C4-2B (cell line): ENCODE measurements around the gene USH1G.

Experiments used
- H3K27ac ChIP-seq: fragments of 450-650 bp; 2 replicates; pipeline ENCODE4 v1.5.1; 2017
- CTCF ChIP-seq: fragments of 450-650 bp; conservative IDR thresholded peaks from 2 replicates; pipeline ENCODE4 v1.5.1; 2017; ENCODE audit warnings: mild to moderate bottlenecking
- ZFX ChIP-seq: fragments of 450-650 bp; IDR thresholded peaks from 2 replicates; pipeline ENCODE4 v1.6.1; 2017

The USH1G gene

DNA sequence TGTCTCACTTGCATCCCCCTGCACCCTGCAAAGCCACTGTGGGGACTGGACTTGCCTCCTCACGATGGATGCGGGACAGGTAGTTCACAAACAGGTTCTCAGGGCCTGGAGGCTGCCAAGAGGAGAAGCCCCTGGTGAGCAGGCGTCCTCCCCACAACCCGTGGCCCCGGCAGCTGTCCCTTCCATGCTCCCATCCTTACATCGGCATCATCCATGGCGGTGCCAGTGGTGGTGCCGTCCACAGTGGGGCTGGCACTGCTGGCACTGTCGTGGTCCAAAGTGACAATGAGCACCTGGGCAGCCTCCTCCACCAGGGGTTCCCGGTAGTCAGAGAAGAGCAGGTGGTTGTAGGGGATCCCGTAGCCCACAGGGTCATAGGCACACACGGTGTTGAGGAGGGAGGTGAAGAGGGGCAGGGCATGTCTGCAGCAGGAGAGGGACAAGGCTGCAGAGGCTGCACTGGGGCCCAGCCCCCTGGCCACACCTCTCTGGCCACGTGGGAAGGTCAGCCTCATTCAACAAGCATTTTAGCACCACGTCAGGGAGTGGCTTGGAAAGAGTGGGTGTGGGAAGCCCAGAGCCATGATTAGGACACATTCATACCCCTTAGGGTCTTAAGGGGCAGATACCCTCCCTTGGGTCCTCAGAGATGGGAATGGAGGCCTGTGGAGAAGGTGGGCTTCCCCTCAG, 36.9 kb upstream of the USH1G start:
- H3K27ac ChIP-seq: no peak overlapping the region
- no peak for TF ChIP-seq CTCF
- TF ChIP-seq ZFX: no peak

DNA sequence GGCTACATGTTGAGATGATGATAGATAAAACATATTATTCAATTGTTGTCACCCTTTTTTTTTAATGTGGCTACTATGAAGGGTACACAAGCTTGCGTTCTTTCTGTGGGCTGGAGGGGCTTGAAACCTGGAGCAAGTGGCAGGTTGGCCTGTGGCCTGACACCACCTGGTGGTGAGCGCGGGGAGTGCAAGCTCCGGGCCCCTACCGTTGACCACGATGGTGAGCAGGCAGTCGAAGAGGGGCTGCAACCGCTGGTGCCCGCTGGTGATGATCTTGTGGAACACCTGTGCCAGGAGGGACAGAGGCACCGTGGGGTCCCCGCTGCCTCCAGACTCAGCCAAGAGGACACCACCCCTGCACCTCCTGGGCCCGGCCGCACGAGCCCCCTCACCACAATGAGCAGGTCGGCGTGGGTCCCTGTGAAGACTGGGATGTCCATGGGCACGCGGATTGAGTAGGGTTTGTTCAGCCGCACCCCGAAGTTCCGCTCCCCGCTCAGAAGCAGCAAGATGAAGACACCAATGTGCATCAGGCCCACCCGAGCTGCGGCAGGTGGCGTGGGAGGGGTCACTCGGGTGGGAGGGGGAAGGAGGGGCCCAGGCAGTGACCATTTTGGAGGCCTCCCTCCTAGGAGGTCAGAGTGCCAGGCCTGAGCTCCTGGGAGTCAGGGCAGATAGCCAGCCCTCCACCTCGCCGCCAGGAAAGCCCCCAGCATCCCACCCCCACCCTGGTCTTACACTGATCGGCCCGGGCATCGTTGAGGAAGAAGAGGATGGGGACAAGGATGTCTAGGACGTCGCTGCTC, 35.1 kb upstream of the USH1G start:
- H3K27ac ChIP-seq: no peak overlapping the region
- TF ChIP-seq CTCF (peak; percentile 97), ZFX (no peak)

- H3K27ac ChIP-seq: no peak overlapping the region
- TF ChIP-seq CTCF (no peak), ZFX (no peak)
These were observed 33.0 kb upstream of the USH1G start for GRCh38 chr17:74956093-74956492.

- H3K27ac ChIP-seq: no peak overlapping the region
- TF ChIP-seq CTCF: no peak
- TF ChIP-seq ZFX: no peak
These were observed 31.8 kb upstream of the USH1G start for GRCh38 chr17:74954665-74955421.

- H3K27ac ChIP-seq: no peak overlapping the region
- no peak for TF ChIP-seq ZFX
- TF ChIP-seq CTCF: no peak
These were observed 31.1 kb upstream of the USH1G start for GRCh38 chr17:74954115-74954514.

DNA sequence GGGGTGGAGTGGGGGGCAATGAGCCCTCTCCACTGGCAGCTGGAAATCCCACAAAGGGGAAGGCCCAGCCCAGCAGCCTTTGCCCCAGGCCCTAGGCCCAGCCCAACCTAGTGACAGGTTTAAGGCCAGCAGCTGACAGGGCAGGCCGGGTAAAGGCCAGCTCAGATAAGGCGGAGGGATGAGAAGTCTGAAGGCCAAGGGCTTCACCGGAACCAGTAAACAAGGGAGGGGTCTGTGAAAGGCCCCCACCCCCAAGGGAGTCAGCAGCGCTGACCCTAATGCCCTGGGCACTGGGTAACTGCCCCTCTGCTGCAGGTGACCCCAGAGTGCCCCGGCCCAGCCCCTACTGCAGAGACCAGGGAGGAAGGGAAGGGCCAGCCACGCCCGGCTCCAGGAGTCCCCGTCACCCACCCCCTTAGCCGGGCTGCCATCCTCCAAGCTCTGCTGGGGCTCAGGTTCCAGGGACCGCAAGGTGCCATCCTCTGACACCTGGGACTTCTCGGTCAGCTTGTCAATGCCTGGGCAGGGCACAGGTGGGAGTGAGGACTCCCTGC, 30.2 kb upstream of the USH1G start:
- no peak overlapping the region for H3K27ac ChIP-seq

More for the DNA sequence above, 30.2 kb upstream of the USH1G start:
- no peak for TF ChIP-seq ZFX
- TF ChIP-seq CTCF: no peak
